GM12878 (cell line): Measurements from ENCODE around the gene HAUS6. TPM values are rescaled to one million over a fixed set of nuclear protein-coding genes. Genes with fewer than 3 reads are reported as not detected.

Source experiments
- ATAC-seq: fragments of 200-7000 bp; cut with Tn5 transposase; 3 replicates; pipeline ENCODE4 v1.9.1; 2020; ENCODE audit warnings: mild to moderate bottlenecking, moderate library complexity
- BruUV-seq: library from RNA; stranded (reverse); fragments of 400-500 nt; replicated peaks from 2 replicates; lab custom pipeline; 2021; lab: Mats Ljungman, UMichigan
- CTCF ChIA-PET: fragments of 300-600 bp; sonication (Branson Sonifier 250); formaldehyde crosslinking; extraction: SDS; loops from one replicate; lab custom pipeline; 2021; ENCODE audit warnings: inconsistent platforms; lab: Yijun Ruan, JAX
- POLR2A ChIA-PET: fragments of 350-600 bp; formaldehyde crosslinking; extraction: SDS; loops from one replicate; lab custom pipeline; 2021; ENCODE audit warnings: inconsistent platforms; lab: Charles Lee
- RAD21 ChIA-PET: fragments of 300-600 bp; sonication (Branson Sonifier 250); formaldehyde crosslinking; loops from one replicate; lab custom pipeline; 2023; ENCODE audit warnings: antibody characterized with exemption; ENCODE audit not compliant: unreplicated experiment; lab: Charles Lee
- SMC1A ChIA-PET: fragments of 300-600 bp; sonication (Branson Sonifier 250); formaldehyde crosslinking; loops from one replicate; lab custom pipeline; 2023; ENCODE audit not compliant: unreplicated experiment, uncharacterized antibody; lab: Charles Lee
- DNase-seq: peaks from one replicate; pipeline ENCODE4 v3.0.0-alpha.2; 2011; ENCODE audit warnings: low read depth, low spot score
- FAIRE-seq: peaks from 3 replicates; lab custom pipeline; 2011; peaks lifted over from hg19 to GRCh38; lab: Jason Lieb, UNC
- H2AFZ ChIP-seq: 2 replicates; pipeline ENCODE4 v1.6.0; 2011; ENCODE audit warnings: low read depth, low read length, control low read depth; ENCODE audit not compliant: control insufficient read depth
- H3K27ac ChIP-seq: 2 replicates; pipeline ENCODE4 v1.5.1; 2011; ENCODE audit warnings: control low read depth; ENCODE audit not compliant: control insufficient read depth, insufficient read depth
- H3K27me3 ChIP-seq, 2 experiments: replicated peaks in 1 of 2; 2 replicates each; pipeline versions ENCODE4 v1.6.0 to v1.6.1; 2011; ENCODE audit warnings: low read length in 1 of 2; ENCODE audit not compliant: control insufficient read depth in 2 of 2, insufficient read depth in 2 of 2
- H3K36me3 ChIP-seq, 2 experiments: 2 replicates each; pipeline ENCODE4 v1.5.1; 2011; ENCODE audit warnings: low read length in 1 of 2; ENCODE audit not compliant: control insufficient read depth in 2 of 2, insufficient read depth in 2 of 2
- H3K4me1 ChIP-seq: 2 replicates; pipeline ENCODE4 v1.6.1; 2011; ENCODE audit warnings: mild to moderate bottlenecking, low read length, moderate library complexity, mixed read lengths; ENCODE audit not compliant: control insufficient read depth, insufficient read depth
- H3K4me2 ChIP-seq: 2 replicates; pipeline ENCODE4 v1.6.0; 2011; ENCODE audit warnings: control low read depth; ENCODE audit not compliant: control insufficient read depth, insufficient read depth
- H3K4me3 ChIP-seq: fragments of 200-600 bp; sonication (generic); 2 replicates; pipeline ENCODE4 v1.5.1; 2016
- H3K79me2 ChIP-seq: 2 replicates; pipeline ENCODE4 v1.6.0; 2011; ENCODE audit warnings: low read length; ENCODE audit not compliant: control insufficient read depth, insufficient read depth
- H3K9ac ChIP-seq: 2 replicates; pipeline ENCODE4 v1.8.0; 2011; ENCODE audit warnings: low read length, control low read depth, mixed read lengths; ENCODE audit not compliant: control insufficient read depth, insufficient read depth
- H3K9me3 ChIP-seq: replicated peaks from 3 replicates; pipeline ENCODE4 v1.5.1; 2011; ENCODE audit warnings: mild to moderate bottlenecking, low read length; ENCODE audit not compliant: control insufficient read depth, insufficient read depth
- H4K20me1 ChIP-seq: 2 replicates; pipeline ENCODE4 v1.6.0; 2011; ENCODE audit not compliant: control insufficient read depth, insufficient read depth
- BRCA1 ChIP-seq: IDR thresholded peaks from 2 replicates; pipeline ENCODE4 v1.6.1; 2011; ENCODE audit warnings: low read depth, low read length, improper control_type of control experiment
- CBFB ChIP-seq: IDR thresholded peaks from 2 replicates; pipeline ENCODE4 v1.6.1; 2016; ENCODE audit warnings: antibody characterized with exemption, low read depth
- EED ChIP-seq: sonication (generic); IDR thresholded peaks from 2 replicates; pipeline ENCODE4 v1.6.1; 2016; ENCODE audit warnings: antibody characterized with exemption, low read depth
- IRF4 ChIP-seq: IDR thresholded peaks from 2 replicates; pipeline ENCODE4 v1.6.1; 2011; ENCODE audit warnings: low read depth, low read length
- NR2C1 ChIP-seq: fragments of 450-650 bp; IDR thresholded peaks from 2 replicates; pipeline ENCODE4 v1.6.1; 2017; ENCODE audit warnings: antibody characterized with exemption, mild to moderate bottlenecking, moderate library complexity
- NRF1 ChIP-seq: conservative IDR thresholded peaks from 2 replicates; pipeline ENCODE4 v1.6.1; 2011; ENCODE audit warnings: mild to moderate bottlenecking, low read depth, low read length, improper control_type of control experiment
- POLR2AphosphoS5 ChIP-seq: IDR thresholded peaks from 2 replicates; pipeline ENCODE4 v1.6.1; 2011; ENCODE audit warnings: mild to moderate bottlenecking, low read length, inconsistent platforms
- RUNX3 ChIP-seq: IDR thresholded peaks from 2 replicates; pipeline ENCODE4 v1.6.1; 2012; ENCODE audit warnings: low read length, inconsistent platforms
- SIX5 ChIP-seq: IDR thresholded peaks from 2 replicates; pipeline ENCODE4 v1.6.1; 2011; ENCODE audit warnings: mild to moderate bottlenecking, low read depth, low read length, moderate library complexity; ENCODE audit not compliant: severe bottlenecking
- SMARCA5 ChIP-seq: fragments of 450-650 bp; IDR thresholded peaks from 2 replicates; pipeline ENCODE4 v1.6.1; 2017; ENCODE audit warnings: mild to moderate bottlenecking
- SMC3 ChIP-seq: IDR thresholded peaks from 2 replicates; pipeline ENCODE4 v1.6.1; 2011; ENCODE audit warnings: low read length, improper control_type of control experiment, borderline replicate concordance
- SP1 ChIP-seq: IDR thresholded peaks from one replicate; pipeline ENCODE4 v1.6.1; 2011; ENCODE audit warnings: low read depth, low read length
- SUPT20H ChIP-seq: IDR thresholded peaks from 2 replicates; pipeline ENCODE4 v1.6.1; 2011; ENCODE audit warnings: low read depth, mild to moderate bottlenecking, low read length, moderate library complexity, borderline replicate concordance; ENCODE audit not compliant: control insufficient read depth
- ZNF384 ChIP-seq: IDR thresholded peaks from 2 replicates; pipeline ENCODE4 v1.6.1; 2012; ENCODE audit warnings: low read depth, mild to moderate bottlenecking, low read length, improper control_type of control experiment, borderline replicate concordance
- WGBS: methylation state at CpG from one replicate; pipeline ENCODE4 v1.1.6; 2016; ENCODE audit warnings: low lambda C conversion rate; ENCODE audit not compliant: insufficient replicate concordance, insufficient coverage; ENCODE audit errors: missing lambda C conversion rate; 5-methylcytosine and 5-hydroxymethylcytosine counted together
- in situ Hi-C: fragments of 300-500 bp; cut with MboI; formaldehyde crosslinking; loops from 9 replicates; pipeline ENCODE4 v1.14.3; 2018; ENCODE audit warnings: mixed read lengths
- intact Hi-C: fragments of 100-400 bp; cut with micrococcal nuclease; formaldehyde crosslinking; loops from one replicate; pipeline ENCODE4 v1.14.2; 2022; ENCODE audit not compliant: unreplicated experiment
- polyA plus RNA-seq, 11 experiments: library from polyadenylated mRNA; depleted of rRNA in 4 of 11; unstranded in 6 of 11; stranded (reverse) in 5 of 11; fragments of >200 nt; fragmentation: Nextera tagmentation in 4 of 11; fragmentation: Illumina TruSeq in 1 of 11; extraction: Ambion mirVana in 4 of 11; extraction: Trizol in 1 of 11; gene quantifications; 1 replicate in 1 of 11; 2 replicates in 10 of 11; pipeline versions ENCODE4 v1.2.1 to v1.2.3, GENCODE V29; 2011 to 2016; ENCODE audit warnings: inconsistent platforms in 2 of 11, missing spikeins in 2 of 11, low read depth in 1 of 11
- total RNA-seq, 4 experiments: library from RNA; depleted of rRNA in 3 of 4; stranded (reverse); fragments of >200 nt in 3 of 4; fragmentation: Illumina TruSeq in 1 of 4; extraction: Trizol in 1 of 4; gene quantifications; 2 replicates each; pipeline versions ENCODE4 v1.2.1 to v1.2.3, GENCODE V29; 2013 to 2021
- TF ChIP-seq, protein P1 (sequence below): IDR thresholded peaks from 2 replicates; pipeline ENCODE4 v1.6.1; 2012; ENCODE audit warnings: low read depth, low read length, improper control_type of control experiment
- TF ChIP-seq, protein P2 (sequence below): fragments of 450-650 bp; IDR thresholded peaks from 2 replicates; pipeline ENCODE4 v1.6.1; 2017; ENCODE audit warnings: mild to moderate bottlenecking, low read depth, inconsistent platforms; ENCODE audit not compliant: poor library complexity, severe bottlenecking
- TF ChIP-seq, protein P3 (sequence below): fragments of 150-350 bp; IDR thresholded peaks from 2 replicates; pipeline ENCODE4 v1.6.1; 2016; ENCODE audit warnings: low read depth, low read length
- TF ChIP-seq, protein P4 (sequence below): fragments of 450-650 bp; IDR thresholded peaks from 2 replicates; pipeline ENCODE4 v1.6.1; 2017; ENCODE audit warnings: antibody characterized with exemption, mild to moderate bottlenecking, moderate library complexity

The HAUS6 gene
- total and polyA plus RNA-seq, 10 of the 15 experiments (the other 5 are each of a cell fraction or from before 2014, with no cell fraction given): 7.1 to 26.8 (median 16.0) TPM

DNA sequence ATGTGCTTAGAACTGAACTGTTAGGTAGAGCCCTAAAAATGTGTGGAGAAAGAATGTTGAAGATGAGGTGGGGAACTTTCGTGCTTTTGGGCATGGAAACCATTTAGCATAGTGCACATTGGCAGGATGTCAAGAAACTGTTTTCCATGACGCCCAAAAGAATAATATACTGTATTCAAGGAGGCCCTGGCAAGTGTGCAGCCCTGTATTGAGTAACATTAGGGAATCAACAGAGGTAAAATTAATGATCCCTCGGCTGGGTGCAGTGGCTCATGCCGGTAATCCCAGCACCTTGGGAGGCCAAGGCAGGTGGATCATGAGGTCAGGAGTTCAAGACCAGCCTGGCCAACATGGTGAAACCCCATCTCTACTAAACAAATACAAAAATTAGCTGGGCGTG is 45.5 kb upstream of the HAUS6 start:
- Histone ChIP-seq H3K9me3 (no peaks in the 10 kb centered on the region), H3K36me3 (no peaks in the 10 kb centered on the region), H3K27me3 (no peaks in the 10 kb centered on the region), H3K4me1 (no peaks in the 10 kb centered on the region), H2AFZ (no peak overlapping the region), H3K27ac (no peak overlapping the region)
- DNase-seq (no peak), ATAC-seq (no peak), FAIRE-seq (no peak)
- ChIA-PET SMC1A (no interaction called here), RAD21 (no interaction called here), POLR2A (no interaction called here), CTCF (no interaction called here)
- no TSS peak for BruUV-seq
- 79% methylated on average over 5 of the region's 5 CpGs for WGBS
- in situ Hi-C loops: no loop called here
- TF ChIP-seq BRCA1 (no peak), NR2C1 (no peak), IRF4 (no peak), EED (no peak), SMC3 (no peak), RUNX3 (no peak), SP1 (no peak), SMARCA5 (no peak), SIX5 (no peak), SUPT20H (no peak), CBFB (no peak), POLR2AphosphoS5 (no peak), ZNF384 (no peak), NRF1 (no peak)
- TF ChIP-seq, protein P1, sequence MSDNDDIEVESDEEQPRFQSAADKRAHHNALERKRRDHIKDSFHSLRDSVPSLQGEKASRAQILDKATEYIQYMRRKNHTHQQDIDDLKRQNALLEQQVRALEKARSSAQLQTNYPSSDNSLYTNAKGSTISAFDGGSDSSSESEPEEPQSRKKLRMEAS: no peak
- TF ChIP-seq, protein P2, sequence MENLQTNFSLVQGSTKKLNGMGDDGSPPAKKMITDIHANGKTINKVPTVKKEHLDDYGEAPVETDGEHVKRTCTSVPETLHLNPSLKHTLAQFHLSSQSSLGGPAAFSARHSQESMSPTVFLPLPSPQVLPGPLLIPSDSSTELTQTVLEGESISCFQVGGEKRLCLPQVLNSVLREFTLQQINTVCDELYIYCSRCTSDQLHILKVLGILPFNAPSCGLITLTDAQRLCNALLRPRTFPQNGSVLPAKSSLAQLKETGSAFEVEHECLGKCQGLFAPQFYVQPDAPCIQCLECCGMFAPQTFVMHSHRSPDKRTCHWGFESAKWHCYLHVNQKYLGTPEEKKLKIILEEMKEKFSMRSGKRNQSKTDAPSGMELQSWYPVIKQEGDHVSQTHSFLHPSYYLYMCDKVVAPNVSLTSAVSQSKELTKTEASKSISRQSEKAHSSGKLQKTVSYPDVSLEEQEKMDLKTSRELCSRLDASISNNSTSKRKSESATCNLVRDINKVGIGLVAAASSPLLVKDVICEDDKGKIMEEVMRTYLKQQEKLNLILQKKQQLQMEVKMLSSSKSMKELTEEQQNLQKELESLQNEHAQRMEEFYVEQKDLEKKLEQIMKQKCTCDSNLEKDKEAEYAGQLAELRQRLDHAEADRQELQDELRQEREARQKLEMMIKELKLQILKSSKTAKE: no peak
- TF ChIP-seq, protein P3, sequence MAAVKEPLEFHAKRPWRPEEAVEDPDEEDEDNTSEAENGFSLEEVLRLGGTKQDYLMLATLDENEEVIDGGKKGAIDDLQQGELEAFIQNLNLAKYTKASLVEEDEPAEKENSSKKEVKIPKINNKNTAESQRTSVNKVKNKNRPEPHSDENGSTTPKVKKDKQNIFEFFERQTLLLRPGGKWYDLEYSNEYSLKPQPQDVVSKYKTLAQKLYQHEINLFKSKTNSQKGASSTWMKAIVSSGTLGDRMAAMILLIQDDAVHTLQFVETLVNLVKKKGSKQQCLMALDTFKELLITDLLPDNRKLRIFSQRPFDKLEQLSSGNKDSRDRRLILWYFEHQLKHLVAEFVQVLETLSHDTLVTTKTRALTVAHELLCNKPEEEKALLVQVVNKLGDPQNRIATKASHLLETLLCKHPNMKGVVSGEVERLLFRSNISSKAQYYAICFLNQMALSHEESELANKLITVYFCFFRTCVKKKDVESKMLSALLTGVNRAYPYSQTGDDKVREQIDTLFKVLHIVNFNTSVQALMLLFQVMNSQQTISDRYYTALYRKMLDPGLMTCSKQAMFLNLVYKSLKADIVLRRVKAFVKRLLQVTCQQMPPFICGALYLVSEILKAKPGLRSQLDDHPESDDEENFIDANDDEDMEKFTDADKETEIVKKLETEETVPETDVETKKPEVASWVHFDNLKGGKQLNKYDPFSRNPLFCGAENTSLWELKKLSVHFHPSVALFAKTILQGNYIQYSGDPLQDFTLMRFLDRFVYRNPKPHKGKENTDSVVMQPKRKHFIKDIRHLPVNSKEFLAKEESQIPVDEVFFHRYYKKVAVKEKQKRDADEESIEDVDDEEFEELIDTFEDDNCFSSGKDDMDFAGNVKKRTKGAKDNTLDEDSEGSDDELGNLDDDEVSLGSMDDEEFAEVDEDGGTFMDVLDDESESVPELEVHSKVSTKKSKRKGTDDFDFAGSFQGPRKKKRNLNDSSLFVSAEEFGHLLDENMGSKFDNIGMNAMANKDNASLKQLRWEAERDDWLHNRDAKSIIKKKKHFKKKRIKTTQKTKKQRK: no peak
- TF ChIP-seq, protein P4, sequence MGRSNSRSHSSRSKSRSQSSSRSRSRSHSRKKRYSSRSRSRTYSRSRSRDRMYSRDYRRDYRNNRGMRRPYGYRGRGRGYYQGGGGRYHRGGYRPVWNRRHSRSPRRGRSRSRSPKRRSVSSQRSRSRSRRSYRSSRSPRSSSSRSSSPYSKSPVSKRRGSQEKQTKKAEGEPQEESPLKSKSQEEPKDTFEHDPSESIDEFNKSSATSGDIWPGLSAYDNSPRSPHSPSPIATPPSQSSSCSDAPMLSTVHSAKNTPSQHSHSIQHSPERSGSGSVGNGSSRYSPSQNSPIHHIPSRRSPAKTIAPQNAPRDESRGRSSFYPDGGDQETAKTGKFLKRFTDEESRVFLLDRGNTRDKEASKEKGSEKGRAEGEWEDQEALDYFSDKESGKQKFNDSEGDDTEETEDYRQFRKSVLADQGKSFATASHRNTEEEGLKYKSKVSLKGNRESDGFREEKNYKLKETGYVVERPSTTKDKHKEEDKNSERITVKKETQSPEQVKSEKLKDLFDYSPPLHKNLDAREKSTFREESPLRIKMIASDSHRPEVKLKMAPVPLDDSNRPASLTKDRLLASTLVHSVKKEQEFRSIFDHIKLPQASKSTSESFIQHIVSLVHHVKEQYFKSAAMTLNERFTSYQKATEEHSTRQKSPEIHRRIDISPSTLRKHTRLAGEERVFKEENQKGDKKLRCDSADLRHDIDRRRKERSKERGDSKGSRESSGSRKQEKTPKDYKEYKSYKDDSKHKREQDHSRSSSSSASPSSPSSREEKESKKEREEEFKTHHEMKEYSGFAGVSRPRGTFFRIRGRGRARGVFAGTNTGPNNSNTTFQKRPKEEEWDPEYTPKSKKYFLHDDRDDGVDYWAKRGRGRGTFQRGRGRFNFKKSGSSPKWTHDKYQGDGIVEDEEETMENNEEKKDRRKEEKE: no peak
- TF ChIP-seq, all 136 proteins: peak for 0
- Histone ChIP-seq H3K9ac (no peak overlapping the region), H3K4me2 (no peak overlapping the region), H3K4me3 (no peak overlapping the region), H3K79me2 (no peaks in the 10 kb centered on the region), H4K20me1 (no peaks in the 10 kb centered on the region)
- intact Hi-C loops: no loop called here
